DOHH2 (cell line): Measurements from ENCODE around the gene NUAK2.

ENCODE experiments used
- CTCF ChIP-seq: fragments of 200-600 bp; sonication (generic); IDR thresholded peaks from one replicate; pipeline ENCODE4 v1.5.1; 2014; ENCODE audit warnings: antibody characterized with exemption, mild to moderate bottlenecking, low read depth, low read length; ENCODE audit not compliant: poor library complexity, severe bottlenecking
- EZH2phosphoT487 ChIP-seq: fragments of 200-600 bp; sonication (generic); IDR thresholded peaks from 2 replicates; pipeline ENCODE4 v1.6.1; 2017; ENCODE audit warnings: borderline replicate concordance, mild to moderate bottlenecking, antibody characterized with exemption, low read length, moderate library complexity, mixed read lengths

- no peak for TF ChIP-seq CTCF
- TF ChIP-seq EZH2phosphoT487, result no peak
These were observed 28.6 kb upstream of the NUAK2 start for GRCh38 chr1:205350124-205350523.
